Endothelial cell of umbilical vein (primary cell): ENCODE results near the gene RABGGTA. TPM values are rescaled to one million over a fixed set of nuclear protein-coding genes. Genes with fewer than 3 reads are reported as not detected.

ENCODE experiments used
- BruUV-seq: library from RNA; stranded (reverse); fragments of 400-500 nt; replicated peaks from 2 replicates; lab custom pipeline; 2021; lab: Mats Ljungman, UMichigan
- CTCF ChIA-PET: fragments of 300-600, 350-600 bp; sonication (Branson Sonifier 250); formaldehyde crosslinking; loops from one replicate; lab custom pipeline; 2021; ENCODE audit warnings: antibody characterized with exemption, inconsistent platforms; lab: Charles Lee
- POLR2A ChIA-PET: fragments of 300-600, 350-600 bp; sonication (Branson Sonifier 250); formaldehyde crosslinking; loops from one replicate; lab custom pipeline; 2021; ENCODE audit warnings: antibody characterized with exemption, inconsistent platforms; lab: Charles Lee
- DNase-seq: peaks from one replicate; pipeline ENCODE4 v3.0.0-alpha.2; 2011; ENCODE audit warnings: low read depth, low spot score
- FAIRE-seq: peaks from 2 replicates; lab custom pipeline; 2011; peaks lifted over from hg19 to GRCh38; lab: Jason Lieb, UNC
- H2AFZ ChIP-seq: 2 replicates; pipeline ENCODE4 v1.6.0; 2012; ENCODE audit warnings: low read depth, low read length, control low read depth, inconsistent platforms
- H3K27ac ChIP-seq: 2 replicates; pipeline ENCODE4 v1.5.1; 2011; ENCODE audit warnings: low read depth, mild to moderate bottlenecking, control low read depth, low read length, moderate library complexity; ENCODE audit not compliant: insufficient read depth
- H3K27me3 ChIP-seq, 2 experiments: 2 replicates each; pipeline versions ENCODE4 v1.6.0 to v1.6.1; 2011; ENCODE audit warnings: low read length in 2 of 2, mixed read lengths in 1 of 2; ENCODE audit not compliant: control insufficient read depth in 2 of 2, insufficient read depth in 2 of 2
- H3K36me3 ChIP-seq, 2 experiments: 2 replicates in 1 of 2; 3 replicates in 1 of 2; pipeline ENCODE4 v1.5.1; 2011; ENCODE audit warnings: low read length in 2 of 2, mild to moderate bottlenecking in 1 of 2, moderate library complexity in 1 of 2; ENCODE audit not compliant: control insufficient read depth in 2 of 2, insufficient read depth in 2 of 2; ENCODE audit errors: extremely low read depth in 1 of 2
- H3K4me1 ChIP-seq: 3 replicates; pipeline ENCODE4 v1.5.1; 2011; ENCODE audit warnings: mild to moderate bottlenecking, low read length; ENCODE audit not compliant: control insufficient read depth, insufficient read depth; ENCODE audit errors: extremely low read depth
- H3K4me2 ChIP-seq: 2 replicates; pipeline ENCODE4 v1.6.1; 2011; ENCODE audit warnings: low read length, control low read depth, mixed read lengths; ENCODE audit not compliant: insufficient read depth
- H3K4me3 ChIP-seq, 3 experiments: fragments of 200-600 bp in 1 of 3; sonication (generic), shearing (Covaris generic) in 1 of 3; replicated peaks in 1 of 3; 2 replicates each; pipeline ENCODE4 v1.5.1; 2011 to 2016; ENCODE audit warnings: control low read depth in 3 of 3, low read length in 3 of 3, mild to moderate bottlenecking in 2 of 3, inconsistent platforms in 1 of 3, low read depth in 1 of 3, moderate library complexity in 1 of 3; ENCODE audit not compliant: insufficient read depth in 1 of 3
- H3K79me2 ChIP-seq: 2 replicates; pipeline ENCODE4 v1.6.0; 2012; ENCODE audit warnings: low read length, inconsistent platforms; ENCODE audit not compliant: control insufficient read depth, insufficient read depth
- H3K9ac ChIP-seq: replicated peaks from 2 replicates; pipeline ENCODE3; 2011; ENCODE audit warnings: low read length, control low read depth; ENCODE audit not compliant: insufficient read depth; ENCODE audit errors: extremely low read depth
- H3K9me1 ChIP-seq: replicated peaks from 3 replicates; pipeline ENCODE4 v1.6.0; 2011; ENCODE audit warnings: mild to moderate bottlenecking, low read length; ENCODE audit not compliant: control insufficient read depth, insufficient read depth; ENCODE audit errors: extremely low read depth
- H3K9me3 ChIP-seq: replicated peaks from 2 replicates; pipeline ENCODE4 v1.5.1; 2012; ENCODE audit warnings: low read length, inconsistent platforms; ENCODE audit not compliant: control insufficient read depth, insufficient read depth
- H4K20me1 ChIP-seq: replicated peaks from 2 replicates; pipeline ENCODE3; 2011; ENCODE audit warnings: mild to moderate bottlenecking, low read length; ENCODE audit not compliant: control insufficient read depth, insufficient read depth; ENCODE audit errors: extremely low read depth
- CTCF ChIP-seq, 2 donors: IDR thresholded peaks; 1 replicate in 1 of 2; 2 replicates in 1 of 2; pipeline ENCODE4 v1.5.1; 2011; ENCODE audit warnings: low read length in 2 of 2, mild to moderate bottlenecking in 2 of 2, moderate library complexity in 2 of 2, control low read depth in 1 of 2, inconsistent platforms in 1 of 2, low read depth in 1 of 2; ENCODE audit not compliant: insufficient read depth in 1 of 2; ENCODE audit errors: extremely low read depth in 1 of 2
- EZH2 ChIP-seq: IDR thresholded peaks from 2 replicates; pipeline ENCODE4 v1.6.1; 2012; ENCODE audit warnings: borderline replicate concordance, low read depth, mild to moderate bottlenecking, moderate library complexity, low read length, inconsistent platforms; ENCODE audit not compliant: severe bottlenecking
- MAX ChIP-seq: IDR thresholded peaks from 2 replicates; pipeline ENCODE4 v1.6.1; 2011; ENCODE audit not compliant: insufficient read depth, insufficient read length
- POLR2A ChIP-seq: IDR thresholded peaks from 2 replicates; pipeline ENCODE4 v1.6.1; 2012; ENCODE audit warnings: low read depth, mild to moderate bottlenecking, control low read depth, low read length
- POLR2AphosphoS5 ChIP-seq: IDR thresholded peaks from 2 replicates; pipeline ENCODE4 v1.6.1; 2012; ENCODE audit warnings: low read depth, mild to moderate bottlenecking, control low read depth, low read length, moderate library complexity; ENCODE audit not compliant: insufficient read depth
- dilution Hi-C: fragments of 300-500 bp; cut with MboI; formaldehyde crosslinking; loops from one replicate; pipeline ENCODE4 v1.15.0; 2019; ENCODE audit warnings: low sequenced_read_pairs; ENCODE audit not compliant: extremely low pct_ligation_motif_present
- intact Hi-C: fragments of 100-400 bp; cut with micrococcal nuclease; formaldehyde crosslinking; loops from one replicate; pipeline ENCODE4 v1.10.0; 2022
- polyA plus RNA-seq, 4 experiments: library from polyadenylated mRNA; depleted of rRNA in 3 of 4; stranded (reverse) in 3 of 4; unstranded in 1 of 4; fragments of >200 nt; gene quantifications; 2 replicates each; pipeline versions ENCODE4 v1.2.1 to v1.2.3, GENCODE V29; 2011 to 2012; ENCODE audit warnings: missing spikeins in 1 of 4
- total RNA-seq: library from RNA; stranded (reverse); gene quantifications from 2 replicates; pipeline ENCODE4 v1.2.3, GENCODE V29; 2021

RABGGTA gene
- total and polyA plus RNA-seq, 2 donors (not counting 3 experiments of a cell fraction or from before 2014, with no cell fraction given) = 29.3 to 80.1 TPM

- Histone ChIP-seq H2AFZ (peak within 1 kb of the TSS; percentile 25), H3K9ac (peak within 1 kb of the TSS; percentile 27), H3K9me3 (no peaks in the 10 kb centered on the region), H3K4me3 (peak within 1 kb of the TSS in 1 of 3 experiments; percentile 19), H3K9me1 (no peaks in the 10 kb centered on the region), H3K27ac (peak within 1 kb of the TSS; percentile 91), H3K4me1 (peaks cover 60% of the 10 kb centered on the region), H3K4me2 (peak within 1 kb of the TSS; percentile 32), H3K36me3 (peaks cover 0 to 8% of the 10 kb centered on the region in 2 experiments), H3K79me2 (no peaks in the 10 kb centered on the region), H4K20me1 (no peaks in the 10 kb centered on the region), H3K27me3 (no peaks in the 10 kb centered on the region)
- POLR2A ChIA-PET = interaction anchor here (1.3 kb wide), 1 partner anchor 69 kb away, joined by 5 read pairs; the partner anchor contains the start of gene TINF2
- peak; percentile 20 to 53 for TF ChIP-seq CTCF (IDR thresholded peaks at IDR 0.05; ENCODE audit: extremely low read depth in 1 of 2, insufficient read depth in 1 of 2, low read depth in 1 of 2, low read length in 2 of 2)
- TF ChIP-seq POLR2A = peak; percentile 34
- peak; percentile 64 for TF ChIP-seq MAX
- peak; percentile 78 for TF ChIP-seq POLR2AphosphoS5
- TF ChIP-seq EZH2 = no peak
- FAIRE-seq (peak; percentile 85), DNase-seq (peak; percentile 88)
- CTCF ChIA-PET = interaction anchor here (0.6 to 7.4 kb wide), 12 partner anchors 12 to 196 kb away, joined by 3 to 122 read pairs (median 6); partner anchors contain the start of genes CHMP4A, DCAF11, DHRS1 and IRF9
- intact Hi-C loops (no loop called here), dilution Hi-C loops (no loop called here)
- BruUV-seq = no TSS peak
Measured at GRCh38 chr14:24310646-24311604, 39.5 kb upstream of the RABGGTA start, which contains the start of gene LTB4R. Gene LTB4R (plus strand): TSS chr14:24311502. CDS start chr14:24315652, 4,150 bp downstream.
